ENCODE data around the gene RACK1. TPM values are rescaled to one million over a fixed set of nuclear protein-coding genes. Genes with fewer than 3 reads are reported as not detected.

Gene RACK1
- polyA plus RNA-seq, 1 donor (not counting 4 experiments of a cell fraction or from before 2014, with no cell fraction given): 3,291 TPM

- Histone ChIP-seq H2AFZ (ENCODE audit: control insufficient read depth, low read length) (peak overlapping the region; percentile 70), H3K79me2 (ENCODE audit: control insufficient read depth, insufficient read depth, low read length) (peaks cover 4% of the 10 kb centered on the region), H3K9me1 (ENCODE audit: control insufficient read depth, extremely low read depth, insufficient read depth, low read length) (no peaks in the 10 kb centered on the region), H3K27me3 (ENCODE audit: control insufficient read depth, extremely low read depth, insufficient read depth, low read length) (no peaks in the 10 kb centered on the region), H3K27ac (ENCODE audit: control insufficient read depth, insufficient read depth, low read length) (peak overlapping the region; percentile 31), H3K9ac (ENCODE audit: control insufficient read depth, extremely low read depth, insufficient read depth, low read length) (peak overlapping the region; percentile 63), H3K36me3 (ENCODE audit: control insufficient read depth in 2 of 2, extremely low read depth in 1 of 2, insufficient read depth in 2 of 2, low read length in 2 of 2) (peaks cover 3 to 13% of the 10 kb centered on the region in 2 experiments), H3K9me3 (ENCODE audit: control insufficient read depth, low read depth, low read length) (no peaks in the 10 kb centered on the region), H3K4me1 (ENCODE audit: control insufficient read depth, extremely low read depth, insufficient read depth, low read length) (peaks cover 19% of the 10 kb centered on the region), H3K4me2 (ENCODE audit: control insufficient read depth, extremely low read depth, insufficient read depth, low read depth, low read length) (peak overlapping the region; percentile 83), H4K20me1 (ENCODE audit: control insufficient read depth, extremely low read depth, insufficient read depth, low read length) (no peaks in the 10 kb centered on the region), H3K4me3 (ENCODE audit: control insufficient read depth in 2 of 3, extremely low read depth in 1 of 3, insufficient read depth in 2 of 3, low read depth in 1 of 3, low read length in 3 of 3) (peak overlapping the region; percentile 71 to 87 (median 85))
- DNase-seq (ENCODE audit: low read depth, low spot score): no peak
- dilution Hi-C loops (cut with MboI; ENCODE audit: extremely low pct_ligation_motif_present, low sequenced_read_pairs): no loop called here
- FAIRE-seq: no peak
- TF ChIP-seq CTCF (optimal IDR thresholded peaks at IDR 0.05 in 1 of 3, IDR thresholded peaks at IDR 0.05 in 1 of 3, conservative IDR thresholded peaks at IDR 0.05 in 1 of 3; ENCODE audit: extremely low read depth in 1 of 3, insufficient read depth in 2 of 3, low read length in 3 of 3) (no peak), EZH2 (IDR thresholded peaks at IDR 0.05; ENCODE audit: low read length) (no peak)
These were observed 39.4 kb downstream of the RACK1 start for GRCh38 chr5:181204113-181204825.

GRCh38 chr5:181203777-181204112 is 40.0 kb downstream of the RACK1 start:
- Histone ChIP-seq H3K4me1 (ENCODE audit: control insufficient read depth, extremely low read depth, insufficient read depth, low read length) (peaks cover 19% of the 10 kb centered on the region), H3K4me2 (ENCODE audit: control insufficient read depth, extremely low read depth, insufficient read depth, low read depth, low read length) (peak overlapping the region; percentile 83), H3K9me1 (ENCODE audit: control insufficient read depth, extremely low read depth, insufficient read depth, low read length) (no peaks in the 10 kb centered on the region), H3K4me3 (ENCODE audit: control insufficient read depth in 2 of 3, extremely low read depth in 1 of 3, insufficient read depth in 2 of 3, low read depth in 1 of 3, low read length in 3 of 3) (peak overlapping the region; percentile 71 to 87 (median 85)), H3K9ac (ENCODE audit: control insufficient read depth, extremely low read depth, insufficient read depth, low read length) (peak overlapping the region; percentile 63), H3K27ac (ENCODE audit: control insufficient read depth, insufficient read depth, low read length) (peak overlapping the region; percentile 43), H3K36me3 (ENCODE audit: control insufficient read depth in 2 of 2, extremely low read depth in 1 of 2, insufficient read depth in 2 of 2, low read length in 2 of 2) (peaks cover 3 to 13% of the 10 kb centered on the region in 2 experiments), H3K27me3 (ENCODE audit: control insufficient read depth, extremely low read depth, insufficient read depth, low read length) (no peaks in the 10 kb centered on the region), H3K9me3 (ENCODE audit: control insufficient read depth, low read depth, low read length) (no peaks in the 10 kb centered on the region), H3K79me2 (ENCODE audit: control insufficient read depth, insufficient read depth, low read length) (peaks cover 4% of the 10 kb centered on the region), H2AFZ (ENCODE audit: control insufficient read depth, low read length) (peak overlapping the region; percentile 70), H4K20me1 (ENCODE audit: control insufficient read depth, extremely low read depth, insufficient read depth, low read length) (no peaks in the 10 kb centered on the region)
- no peak for DNase-seq (ENCODE audit: low read depth, low spot score)
- FAIRE-seq: no peak
- TF ChIP-seq CTCF (optimal IDR thresholded peaks at IDR 0.05 in 1 of 3, IDR thresholded peaks at IDR 0.05 in 1 of 3, conservative IDR thresholded peaks at IDR 0.05 in 1 of 3; ENCODE audit: extremely low read depth in 1 of 3, insufficient read depth in 2 of 3, low read length in 3 of 3): no peak
- no peak for TF ChIP-seq EZH2 (IDR thresholded peaks at IDR 0.05; ENCODE audit: low read length)
- dilution Hi-C loops (cut with MboI; ENCODE audit: extremely low pct_ligation_motif_present, low sequenced_read_pairs): no loop called here
